ENCODE measurements around the gene ITPK1. TPM values are rescaled to one million over a fixed set of nuclear protein-coding genes. Genes with fewer than 3 reads are reported as not detected.

ITPK1 gene
- total and polyA plus RNA-seq, 10 of the 15 experiments (the other 5 are each of a cell fraction or from before 2014, with no cell fraction given): 1.3 to 73.2 (median 27.0) TPM

GRCh38 chr14:93059917-93060545, 55.7 kb downstream of the ITPK1 start (continued):
- no peak for TF ChIP-seq HCFC1 (IDR thresholded peaks at IDR 0.05; ENCODE audit: low read length)
- TF ChIP-seq ZSCAN29 (IDR thresholded peaks at IDR 0.05): no peak
- TF ChIP-seq ZNF384 (IDR thresholded peaks at IDR 0.05; ENCODE audit: borderline replicate concordance, low read depth, low read length): no peak
- no peak for TF ChIP-seq TCF12 (IDR thresholded peaks at IDR 0.05; ENCODE audit: low read depth, low read length)
- no peak for TF ChIP-seq BACH1 (IDR thresholded peaks at IDR 0.05; ENCODE audit: borderline replicate concordance)
- TF ChIP-seq IKZF1 (conservative IDR thresholded peaks at IDR 0.05): peak; percentile 52
- TF ChIP-seq RFX5 (IDR thresholded peaks at IDR 0.05; ENCODE audit: low read depth, low read length): no peak
- no peak for TF ChIP-seq TBL1XR1 (IDR thresholded peaks at IDR 0.05; ENCODE audit: low read depth, low read length)
- no peak for TF ChIP-seq ZBED1 (IDR thresholded peaks at IDR 0.05; ENCODE audit: borderline replicate concordance)
- TF ChIP-seq GABPA (IDR thresholded peaks at IDR 0.05; ENCODE audit: low read depth): no peak
- no peak for TF ChIP-seq SMARCA5 (IDR thresholded peaks at IDR 0.05)
- TF ChIP-seq BHLHE40 (IDR thresholded peaks at IDR 0.05; ENCODE audit: borderline replicate concordance in 1 of 2, low read depth in 2 of 2, low read length in 1 of 2): peak in 1 of 2 experiments; percentile 30; a peak in 1 of 4 replicates
- TF ChIP-seq BRCA1 (IDR thresholded peaks at IDR 0.05; ENCODE audit: low read depth, low read length): no peak
- TF ChIP-seq MAX (IDR thresholded peaks at IDR 0.05; ENCODE audit: low read depth, low read length): no peak
- TF ChIP-seq DPF2 (IDR thresholded peaks at IDR 0.05): 0 out of 2 replicates have a peak, but pooled peaks have one; percentile 41
- TF ChIP-seq, protein P1, sequence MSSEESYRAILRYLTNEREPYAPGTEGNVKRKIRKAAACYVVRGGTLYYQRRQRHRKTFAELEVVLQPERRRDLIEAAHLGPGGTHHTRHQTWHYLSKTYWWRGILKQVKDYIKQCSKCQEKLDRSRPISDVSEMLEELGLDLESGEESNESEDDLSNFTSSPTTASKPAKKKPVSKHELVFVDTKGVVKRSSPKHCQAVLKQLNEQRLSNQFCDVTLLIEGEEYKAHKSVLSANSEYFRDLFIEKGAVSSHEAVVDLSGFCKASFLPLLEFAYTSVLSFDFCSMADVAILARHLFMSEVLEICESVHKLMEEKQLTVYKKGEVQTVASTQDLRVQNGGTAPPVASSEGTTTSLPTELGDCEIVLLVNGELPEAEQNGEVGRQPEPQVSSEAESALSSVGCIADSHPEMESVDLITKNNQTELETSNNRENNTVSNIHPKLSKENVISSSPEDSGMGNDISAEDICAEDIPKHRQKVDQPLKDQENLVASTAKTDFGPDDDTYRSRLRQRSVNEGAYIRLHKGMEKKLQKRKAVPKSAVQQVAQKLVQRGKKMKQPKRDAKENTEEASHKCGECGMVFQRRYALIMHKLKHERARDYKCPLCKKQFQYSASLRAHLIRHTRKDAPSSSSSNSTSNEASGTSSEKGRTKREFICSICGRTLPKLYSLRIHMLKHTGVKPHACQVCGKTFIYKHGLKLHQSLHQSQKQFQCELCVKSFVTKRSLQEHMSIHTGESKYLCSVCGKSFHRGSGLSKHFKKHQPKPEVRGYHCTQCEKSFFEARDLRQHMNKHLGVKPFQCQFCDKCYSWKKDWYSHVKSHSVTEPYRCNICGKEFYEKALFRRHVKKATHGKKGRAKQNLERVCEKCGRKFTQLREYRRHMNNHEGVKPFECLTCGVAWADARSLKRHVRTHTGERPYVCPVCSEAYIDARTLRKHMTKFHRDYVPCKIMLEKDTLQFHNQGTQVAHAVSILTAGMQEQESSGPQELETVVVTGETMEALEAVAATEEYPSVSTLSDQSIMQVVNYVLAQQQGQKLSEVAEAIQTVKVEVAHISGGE (CRISPR knock-in tag; IDR thresholded peaks at IDR 0.05): no peak
- no peak for TF ChIP-seq SUPT20H (IDR thresholded peaks at IDR 0.05; ENCODE audit: borderline replicate concordance, control insufficient read depth, low read depth, low read length)
- TF ChIP-seq, protein P2, sequence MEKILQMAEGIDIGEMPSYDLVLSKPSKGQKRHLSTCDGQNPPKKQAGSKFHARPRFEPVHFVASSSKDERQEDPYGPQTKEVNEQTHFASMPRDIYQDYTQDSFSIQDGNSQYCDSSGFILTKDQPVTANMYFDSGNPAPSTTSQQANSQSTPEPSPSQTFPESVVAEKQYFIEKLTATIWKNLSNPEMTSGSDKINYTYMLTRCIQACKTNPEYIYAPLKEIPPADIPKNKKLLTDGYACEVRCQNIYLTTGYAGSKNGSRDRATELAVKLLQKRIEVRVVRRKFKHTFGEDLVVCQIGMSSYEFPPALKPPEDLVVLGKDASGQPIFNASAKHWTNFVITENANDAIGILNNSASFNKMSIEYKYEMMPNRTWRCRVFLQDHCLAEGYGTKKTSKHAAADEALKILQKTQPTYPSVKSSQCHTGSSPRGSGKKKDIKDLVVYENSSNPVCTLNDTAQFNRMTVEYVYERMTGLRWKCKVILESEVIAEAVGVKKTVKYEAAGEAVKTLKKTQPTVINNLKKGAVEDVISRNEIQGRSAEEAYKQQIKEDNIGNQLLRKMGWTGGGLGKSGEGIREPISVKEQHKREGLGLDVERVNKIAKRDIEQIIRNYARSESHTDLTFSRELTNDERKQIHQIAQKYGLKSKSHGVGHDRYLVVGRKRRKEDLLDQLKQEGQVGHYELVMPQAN (conservative IDR thresholded peaks at IDR 0.05): no peak
- no peak for TF ChIP-seq USF2 (IDR thresholded peaks at IDR 0.05; ENCODE audit: borderline replicate concordance, low read depth, low read length)
- no peak for TF ChIP-seq ELK1 (IDR thresholded peaks at IDR 0.05; ENCODE audit: low read depth, low read length)
- TF ChIP-seq HDAC6 (IDR thresholded peaks at IDR 0.05; ENCODE audit: unreplicated experiment): no peak
- TF ChIP-seq CHD2 (IDR thresholded peaks at IDR 0.05; ENCODE audit: borderline replicate concordance, low read depth, low read length): peak; percentile 29; the same call in 1 of the 2 replicates
- TF ChIP-seq POLR2AphosphoS5 (IDR thresholded peaks at IDR 0.05; ENCODE audit: low read length): no peak

Data from GM12878 (cell line).